ENCODE results near the gene GABRB1. TPM values are rescaled to one million over a fixed set of nuclear protein-coding genes. Genes with fewer than 3 reads are reported as not detected.
A peak's percentile ranks its signal among the peaks of the same experiment; 100 is the strongest.

Gene GABRB1
- total RNA-seq, 6 experiments from 2014 or later = 0.43 TPM; not detected in 5

- H3K4me3 ChIP-seq = peak within 1 kb of the TSS; percentile 68 to 90 (median 78)
- no peaks in the 10 kb centered on the region for H3K27me3 ChIP-seq
- TF ChIP-seq, protein P1, sequence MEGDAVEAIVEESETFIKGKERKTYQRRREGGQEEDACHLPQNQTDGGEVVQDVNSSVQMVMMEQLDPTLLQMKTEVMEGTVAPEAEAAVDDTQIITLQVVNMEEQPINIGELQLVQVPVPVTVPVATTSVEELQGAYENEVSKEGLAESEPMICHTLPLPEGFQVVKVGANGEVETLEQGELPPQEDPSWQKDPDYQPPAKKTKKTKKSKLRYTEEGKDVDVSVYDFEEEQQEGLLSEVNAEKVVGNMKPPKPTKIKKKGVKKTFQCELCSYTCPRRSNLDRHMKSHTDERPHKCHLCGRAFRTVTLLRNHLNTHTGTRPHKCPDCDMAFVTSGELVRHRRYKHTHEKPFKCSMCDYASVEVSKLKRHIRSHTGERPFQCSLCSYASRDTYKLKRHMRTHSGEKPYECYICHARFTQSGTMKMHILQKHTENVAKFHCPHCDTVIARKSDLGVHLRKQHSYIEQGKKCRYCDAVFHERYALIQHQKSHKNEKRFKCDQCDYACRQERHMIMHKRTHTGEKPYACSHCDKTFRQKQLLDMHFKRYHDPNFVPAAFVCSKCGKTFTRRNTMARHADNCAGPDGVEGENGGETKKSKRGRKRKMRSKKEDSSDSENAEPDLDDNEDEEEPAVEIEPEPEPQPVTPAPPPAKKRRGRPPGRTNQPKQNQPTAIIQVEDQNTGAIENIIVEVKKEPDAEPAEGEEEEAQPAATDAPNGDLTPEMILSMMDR (IDR thresholded peaks at IDR 0.05) = peak in 2 of 4 donors; percentile 30 to 34
- peak; percentile 49 for TF ChIP-seq POLR2A (IDR thresholded peaks at IDR 0.05)
- ATAC-seq (peak; percentile 98), DNase-seq (peak; percentile 97 to 98 (median 97))
- peaks cover 0 to 3% (median 0%) of the 10 kb centered on the region in 4 donors for H3K36me3 ChIP-seq
- H3K9me3 ChIP-seq = no peaks in the 10 kb centered on the region
- peaks cover 0 to 5% (median 0%) of the 10 kb centered on the region in 4 donors for H3K4me1 ChIP-seq
- H3K27ac ChIP-seq = peak within 1 kb of the TSS; percentile 18 to 68 (median 65)
- WGBS (ENCODE audit: insufficient coverage, low coverage, low lambda C conversion rate, missing lambda C conversion rate) = under 1% methylated on average over 7 of the region's 51 CpGs
- intact Hi-C loops (cut with DNase I) = no loop called here
Measured at GRCh38 chr4:47463235-47463956, 432.0 kb downstream of the GABRB1 start, which contains the start of gene COMMD8. COMMD8 (minus strand) TSS chr4:47463702; CDS start chr4:47463651, 51 bp downstream.

DNA sequence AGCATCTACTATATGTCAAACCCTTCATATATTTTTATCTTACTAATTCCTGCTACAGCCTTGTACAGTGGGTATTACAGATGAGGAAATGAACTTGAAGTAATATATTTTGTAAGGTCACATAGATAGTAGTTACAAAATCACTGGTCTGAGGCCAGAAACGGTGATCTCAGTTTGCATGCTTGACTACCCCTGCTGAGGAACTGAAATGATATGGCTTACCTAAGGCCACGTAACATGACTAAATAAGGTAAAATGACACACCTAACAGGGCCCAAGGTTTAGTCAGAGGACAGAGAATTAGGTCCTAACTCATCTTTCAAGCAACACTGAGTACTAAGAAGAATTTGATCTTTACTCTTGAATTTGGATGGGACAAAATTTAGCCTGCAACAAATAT, 433.6 kb downstream of the GABRB1 start:
- ATAC-seq = no peak
- Histone ChIP-seq H3K4me1 (peaks cover 0 to 5% (median 0%) of the 10 kb centered on the region in 4 donors), H3K27me3 (no peaks in the 10 kb centered on the region), H3K4me3 (no peak overlapping the region), H3K36me3 (no peaks in the 10 kb centered on the region), H3K27ac (no peak overlapping the region), H3K9me3 (no peaks in the 10 kb centered on the region)
- intact Hi-C loops (cut with DNase I) = no loop called here
- TF ChIP-seq POLR2A (IDR thresholded peaks at IDR 0.05) = no peak
- TF ChIP-seq, protein P1 (IDR thresholded peaks at IDR 0.05) = no peak
- no peak for DNase-seq
- WGBS (ENCODE audit: insufficient coverage, low coverage, low lambda C conversion rate, missing lambda C conversion rate) = 18% methylated on average over 2 of the region's 2 CpGs

DNA sequence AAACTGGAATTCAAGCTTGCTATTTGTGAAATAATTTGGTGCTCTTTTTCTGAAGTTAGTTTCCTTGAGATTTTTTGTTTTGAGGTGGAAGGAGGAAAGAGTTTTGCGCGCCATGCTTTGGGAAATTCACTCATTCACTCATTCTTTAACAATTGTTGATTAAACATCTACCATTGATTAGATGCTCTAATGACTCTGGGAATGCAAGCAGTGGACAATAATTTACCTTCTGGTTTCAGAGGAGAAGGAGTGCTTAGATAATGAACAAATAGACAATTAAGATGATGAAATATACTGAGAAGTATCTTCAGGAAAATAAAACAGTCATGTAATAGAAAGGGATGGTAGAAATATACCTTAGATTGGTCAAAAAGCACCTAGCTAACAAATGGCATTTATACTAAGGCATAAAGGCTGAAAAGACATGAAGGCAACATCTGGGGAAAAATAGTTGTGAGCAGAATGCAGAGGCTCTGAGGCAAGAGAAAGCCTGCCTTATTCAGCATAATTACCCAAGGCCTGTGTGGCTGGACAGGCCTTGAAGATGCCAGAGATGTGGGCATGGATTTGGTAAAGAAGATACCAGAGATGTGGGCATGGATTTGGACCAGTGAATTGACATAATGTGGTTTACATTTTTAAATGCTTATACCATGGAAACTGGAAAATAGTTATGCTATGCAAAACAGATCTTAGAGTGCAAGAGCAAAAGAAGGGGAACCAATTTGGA, 434.9 kb downstream of the GABRB1 start:
- Histone ChIP-seq H3K36me3 (no peaks in the 10 kb centered on the region), H3K4me3 (no peak overlapping the region), H3K4me1 (peaks cover 0 to 5% (median 0%) of the 10 kb centered on the region in 4 donors), H3K27ac (no peak overlapping the region), H3K9me3 (no peaks in the 10 kb centered on the region), H3K27me3 (no peaks in the 10 kb centered on the region)
- DNase-seq (no peak), ATAC-seq (no peak)
- intact Hi-C loops (cut with DNase I) = no loop called here
- TF ChIP-seq, protein P1 (IDR thresholded peaks at IDR 0.05) = no peak
- TF ChIP-seq POLR2A (IDR thresholded peaks at IDR 0.05) = no peak
- 49% methylated on average over 2 of the region's 2 CpGs for WGBS (ENCODE audit: insufficient coverage, low coverage, low lambda C conversion rate, missing lambda C conversion rate)

DNA sequence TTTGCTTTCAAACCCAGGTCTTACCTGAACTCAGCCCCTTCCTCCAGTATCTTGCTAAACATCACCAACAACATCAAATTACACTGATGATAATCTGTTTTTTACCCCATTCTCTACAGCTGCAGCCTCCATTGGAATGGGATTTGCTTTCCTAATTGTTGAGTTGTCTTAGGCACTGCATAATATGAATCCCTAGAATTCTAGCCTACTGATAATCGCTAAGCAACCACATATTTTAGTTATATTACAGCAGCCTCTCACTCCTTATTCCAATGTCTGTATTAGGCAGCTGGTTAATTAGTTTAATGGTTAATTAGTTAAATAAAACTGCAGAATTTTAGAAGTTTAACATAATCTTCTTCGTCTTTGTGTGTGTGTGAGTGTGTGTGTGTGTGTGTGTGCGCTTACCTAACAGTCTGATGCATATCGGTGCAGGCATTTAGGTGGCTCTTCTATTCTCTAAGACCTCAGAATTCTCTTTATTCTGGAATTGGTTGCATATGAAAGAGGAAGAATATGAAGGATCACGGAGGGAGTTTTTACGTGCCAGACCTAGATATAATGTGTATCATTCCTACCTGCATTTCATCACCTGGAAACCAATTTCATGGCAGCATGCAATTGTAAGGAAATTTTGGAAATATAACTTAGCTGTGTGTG, 437.5 kb downstream of the GABRB1 start:
- no peak overlapping the region for H3K27ac ChIP-seq

More for the DNA sequence above, 437.5 kb downstream of the GABRB1 start:
- TF ChIP-seq, protein P1 (IDR thresholded peaks at IDR 0.05) = no peak
- TF ChIP-seq POLR2A (IDR thresholded peaks at IDR 0.05) = no peak
- intact Hi-C loops (cut with DNase I) = no loop called here
- Histone ChIP-seq H3K27me3 (no peaks in the 10 kb centered on the region), H3K4me1 (no peaks in the 10 kb centered on the region), H3K4me3 (no peak overlapping the region), H3K9me3 (no peaks in the 10 kb centered on the region), H3K36me3 (no peaks in the 10 kb centered on the region)
- DNase-seq (no peak), ATAC-seq (no peak)
- WGBS (ENCODE audit: insufficient coverage, low coverage, low lambda C conversion rate, missing lambda C conversion rate) = 72% methylated on average over 6 of the region's 6 CpGs

Measured in right lobe of liver (tissue), 6 donors.